OCI-LY7 (cell line): ENCODE data around the gene NREP. TPM values are rescaled to one million over a fixed set of nuclear protein-coding genes. Genes with fewer than 3 reads are reported as not detected.

Experiments used
- BruUV-seq: library from RNA; stranded (reverse); fragments of 400-500 nt; replicated peaks from 2 replicates; lab custom pipeline; 2021; lab: Mats Ljungman, UMichigan
- CTCF ChIA-PET: fragments of 300-600 bp; sonication (Branson Sonifier 250); formaldehyde crosslinking; loops from one replicate; lab custom pipeline; 2022; ENCODE audit warnings: antibody characterized with exemption; ENCODE audit not compliant: unreplicated experiment; lab: Charles Lee
- POLR2A ChIA-PET: fragments of 300-600 bp; sonication (Branson Sonifier 250); formaldehyde crosslinking; loops from one replicate; lab custom pipeline; 2022; ENCODE audit warnings: antibody characterized with exemption; lab: Charles Lee
- DNase-seq: peaks from one replicate; pipeline ENCODE4 v3.0.0-alpha.2; 2015; ENCODE audit warnings: low spot score
- H2AFZ ChIP-seq: fragments of 200-600 bp; sonication (generic), shearing (Covaris generic); 2 replicates; pipeline ENCODE4 v1.6.1; 2014; ENCODE audit warnings: mild to moderate bottlenecking, antibody characterized with exemption, low read length, moderate library complexity
- H3K27ac ChIP-seq: fragments of 200-600 bp; sonication (generic); 2 replicates; pipeline ENCODE4 v1.5.1; 2014; ENCODE audit warnings: mixed run types, low read depth, mild to moderate bottlenecking, moderate library complexity, low read length, inconsistent platforms; ENCODE audit not compliant: poor library complexity, severe bottlenecking
- H3K36me3 ChIP-seq: fragments of 200-600 bp; sonication (generic); 2 replicates; pipeline ENCODE4 v1.6.1; 2014; ENCODE audit warnings: mild to moderate bottlenecking, antibody characterized with exemption, low read length, moderate library complexity, mixed read lengths; ENCODE audit not compliant: insufficient read depth
- H3K4me1 ChIP-seq: fragments of 200-600 bp; sonication (generic); 2 replicates; pipeline ENCODE4 v1.5.1; 2014; ENCODE audit warnings: mild to moderate bottlenecking, low read length; ENCODE audit not compliant: insufficient read depth, poor library complexity, severe bottlenecking
- H3K4me2 ChIP-seq: fragments of 200-600 bp; sonication (generic); 2 replicates; pipeline ENCODE4 v1.6.1; 2014; ENCODE audit warnings: mild to moderate bottlenecking, low read length
- H3K4me3 ChIP-seq: fragments of 200-600 bp; sonication (generic); 2 replicates; pipeline ENCODE4 v1.5.1; 2014; ENCODE audit warnings: mild to moderate bottlenecking, low read depth, low read length; ENCODE audit not compliant: poor library complexity, severe bottlenecking
- H3K79me2 ChIP-seq: fragments of 200-600 bp; sonication (generic); 2 replicates; pipeline ENCODE4 v1.6.1; 2016; ENCODE audit warnings: low read depth, mild to moderate bottlenecking, low read length, moderate library complexity, mixed read lengths; ENCODE audit not compliant: insufficient read depth
- H3K9me2 ChIP-seq: fragments of 200-600 bp; sonication (generic); 2 replicates; pipeline ENCODE4 v1.6.1; 2016; ENCODE audit warnings: mild to moderate bottlenecking, low read length, mixed read lengths; ENCODE audit not compliant: insufficient read depth
- H3K9me3 ChIP-seq: fragments of 200-600 bp; sonication (generic); 2 replicates; pipeline ENCODE4 v1.6.1; 2014; ENCODE audit warnings: mild to moderate bottlenecking, mixed run types, low read length, mixed read lengths
- H4K20me1 ChIP-seq: fragments of 200-600 bp; sonication (generic); 2 replicates; pipeline ENCODE4 v1.6.1; 2014; ENCODE audit warnings: mild to moderate bottlenecking, antibody characterized with exemption, low read length, moderate library complexity, mixed read lengths; ENCODE audit not compliant: insufficient read depth
- EZH2phosphoT487 ChIP-seq: fragments of 200-600 bp; sonication (generic); IDR thresholded peaks from 2 replicates; pipeline ENCODE4 v1.6.1; 2018; ENCODE audit warnings: low read depth, borderline replicate concordance, mild to moderate bottlenecking, mixed run types, antibody characterized with exemption, low read length, moderate library complexity, mixed read lengths
- intact Hi-C: fragments of 100-400 bp; cut with micrococcal nuclease; formaldehyde crosslinking; loops from one replicate; pipeline ENCODE4 v1.10.0; 2022; ENCODE audit not compliant: unreplicated experiment
- total RNA-seq, 2 experiments: library from RNA; depleted of rRNA in 1 of 2; stranded (reverse); fragments of >200 nt in 1 of 2; shearing (Covaris generic) in 1 of 2; gene quantifications; 2 replicates each; pipeline ENCODE4 v1.2.3, GENCODE V29; 2014 to 2022
- TF ChIP-seq, protein P1 (sequence below): fragments of 200-600 bp; sonication (generic); conservative IDR thresholded peaks from 2 replicates; pipeline ENCODE4 v1.5.1; 2014; ENCODE audit warnings: mild to moderate bottlenecking, antibody characterized with exemption, low read length, moderate library complexity, mixed read lengths

NREP gene
- total RNA-seq, 2 experiments from 2014 or later = 40.0 to 100 TPM

DNA sequence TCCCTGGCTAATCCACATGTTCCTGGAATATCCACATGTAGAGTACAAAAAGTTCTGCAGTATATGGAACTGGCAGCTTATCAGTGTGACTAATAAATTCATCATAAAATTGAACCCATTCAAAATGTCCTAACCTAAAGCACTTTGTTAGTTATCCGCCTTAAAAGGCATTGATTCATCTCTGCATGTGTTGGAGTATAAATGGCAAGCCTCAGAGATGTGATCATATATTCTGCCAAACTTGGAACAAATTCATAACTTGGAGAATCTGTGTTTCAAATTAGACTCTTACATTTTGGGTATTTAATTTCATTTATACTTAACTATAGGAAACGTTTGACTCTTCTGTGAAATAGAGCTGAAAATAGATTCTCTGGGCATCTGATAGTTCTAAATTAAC lies 25.2 kb upstream of the NREP start:
- BruUV-seq = no TSS peak
- H3K36me3 ChIP-seq = no peaks in the 10 kb centered on the region
- no peak overlapping the region for H3K4me2 ChIP-seq
- TF ChIP-seq, protein P1, sequence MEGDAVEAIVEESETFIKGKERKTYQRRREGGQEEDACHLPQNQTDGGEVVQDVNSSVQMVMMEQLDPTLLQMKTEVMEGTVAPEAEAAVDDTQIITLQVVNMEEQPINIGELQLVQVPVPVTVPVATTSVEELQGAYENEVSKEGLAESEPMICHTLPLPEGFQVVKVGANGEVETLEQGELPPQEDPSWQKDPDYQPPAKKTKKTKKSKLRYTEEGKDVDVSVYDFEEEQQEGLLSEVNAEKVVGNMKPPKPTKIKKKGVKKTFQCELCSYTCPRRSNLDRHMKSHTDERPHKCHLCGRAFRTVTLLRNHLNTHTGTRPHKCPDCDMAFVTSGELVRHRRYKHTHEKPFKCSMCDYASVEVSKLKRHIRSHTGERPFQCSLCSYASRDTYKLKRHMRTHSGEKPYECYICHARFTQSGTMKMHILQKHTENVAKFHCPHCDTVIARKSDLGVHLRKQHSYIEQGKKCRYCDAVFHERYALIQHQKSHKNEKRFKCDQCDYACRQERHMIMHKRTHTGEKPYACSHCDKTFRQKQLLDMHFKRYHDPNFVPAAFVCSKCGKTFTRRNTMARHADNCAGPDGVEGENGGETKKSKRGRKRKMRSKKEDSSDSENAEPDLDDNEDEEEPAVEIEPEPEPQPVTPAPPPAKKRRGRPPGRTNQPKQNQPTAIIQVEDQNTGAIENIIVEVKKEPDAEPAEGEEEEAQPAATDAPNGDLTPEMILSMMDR = no peak
- TF ChIP-seq EZH2phosphoT487 = no peak
- ChIA-PET POLR2A (interaction anchor here (0.8 to 1.9 kb wide), 3 partner anchors 10 to 74 kb away, joined by 3 to 5 read pairs (median 5); no protein-coding TSS in a partner anchor), CTCF (no interaction called here)
- no peaks in the 10 kb centered on the region for H4K20me1 ChIP-seq
- no peaks in the 10 kb centered on the region for H3K9me2 ChIP-seq
- no peaks in the 10 kb centered on the region for H3K79me2 ChIP-seq
- peaks cover 5% of the 10 kb centered on the region for H3K4me1 ChIP-seq
- no peak overlapping the region for H3K27ac ChIP-seq
- H2AFZ ChIP-seq = no peak overlapping the region
- no peaks in the 10 kb centered on the region for H3K9me3 ChIP-seq
- no peak for DNase-seq
- no peak overlapping the region for H3K4me3 ChIP-seq
- intact Hi-C loops = no loop called here

GRCh38 chr5:111781200-111781599 lies 24.2 kb upstream of the NREP start:
- no TSS peak for BruUV-seq
- Histone ChIP-seq H2AFZ (no peak overlapping the region), H3K9me2 (no peaks in the 10 kb centered on the region), H3K4me3 (no peak overlapping the region), H3K36me3 (no peaks in the 10 kb centered on the region), H3K9me3 (no peaks in the 10 kb centered on the region), H3K4me1 (peaks cover 5% of the 10 kb centered on the region), H3K27ac (no peak overlapping the region), H3K4me2 (no peak overlapping the region), H3K79me2 (no peaks in the 10 kb centered on the region), H4K20me1 (no peaks in the 10 kb centered on the region)
- ChIA-PET CTCF (no interaction called here), POLR2A (interaction anchor here (0.6 to 1.2 kb wide), 3 partner anchors 23 to 230 kb away, joined by 3 to 5 read pairs (median 3); no protein-coding TSS in a partner anchor)
- TF ChIP-seq, protein P1 = no peak
- TF ChIP-seq EZH2phosphoT487 = no peak
- intact Hi-C loops = no loop called here
- no peak for DNase-seq

- ChIA-PET POLR2A (no interaction called here), CTCF (no interaction called here)
- no peak overlapping the region for H3K27ac ChIP-seq
- no peak for DNase-seq
- H3K79me2 ChIP-seq = no peaks in the 10 kb centered on the region
- TF ChIP-seq, protein P1 = no peak
- TF ChIP-seq EZH2phosphoT487 = no peak
- H3K4me3 ChIP-seq = no peak overlapping the region
- H3K9me3 ChIP-seq = no peaks in the 10 kb centered on the region
- no peak overlapping the region for H3K4me2 ChIP-seq
- intact Hi-C loops = no loop called here
- H2AFZ ChIP-seq = 0 out of 2 replicates have a peak overlapping the region, but pooled peaks have one; percentile 17
- H4K20me1 ChIP-seq = no peaks in the 10 kb centered on the region
- no peaks in the 10 kb centered on the region for H3K9me2 ChIP-seq
- H3K4me1 ChIP-seq = peaks cover 9% of the 10 kb centered on the region
- H3K36me3 ChIP-seq = no peaks in the 10 kb centered on the region
- BruUV-seq = no TSS peak
These were observed 22.9 kb upstream of the NREP start for GRCh38 chr5:111779922-111780292.
